IPS-20b (cell line): ENCODE results near the gene BRD7.

ENCODE experiments used
- H3K27ac ChIP-seq: one replicate; pipeline ENCODE4 v1.5.1; 2013; ENCODE audit warnings: low read length
- H3K27me3 ChIP-seq: 2 replicates; pipeline ENCODE4 v1.6.1; 2013; ENCODE audit warnings: mild to moderate bottlenecking, low read length, inconsistent platforms; ENCODE audit not compliant: insufficient read depth
- H3K36me3 ChIP-seq: 2 replicates; pipeline ENCODE4 v1.6.1; 2013; ENCODE audit warnings: low read depth, mild to moderate bottlenecking, inconsistent platforms, low read length, moderate library complexity; ENCODE audit not compliant: insufficient read depth
- H3K4me1 ChIP-seq: 2 replicates; pipeline ENCODE4 v1.6.1; 2013; ENCODE audit warnings: mild to moderate bottlenecking, control low read depth, inconsistent platforms, low read length, moderate library complexity; ENCODE audit not compliant: insufficient read depth
- H3K4me3 ChIP-seq: 2 replicates; pipeline ENCODE4 v1.5.1; 2013; ENCODE audit warnings: mild to moderate bottlenecking, low read length, inconsistent platforms
- H3K9ac ChIP-seq: 2 replicates; pipeline ENCODE4 v1.6.1; 2013; ENCODE audit warnings: low read depth, mild to moderate bottlenecking, inconsistent platforms, low read length, moderate library complexity
- H3K9me3 ChIP-seq: 2 replicates; pipeline ENCODE4 v1.6.1; 2013; ENCODE audit warnings: mild to moderate bottlenecking, low read depth, low read length, inconsistent platforms; ENCODE audit not compliant: insufficient read depth

BRD7 gene

GRCh38 chr16:50313596-50314478 lies 55.0 kb downstream of the BRD7 start:
- Histone ChIP-seq H3K9ac (no peak overlapping the region), H3K27ac (no peak overlapping the region), H3K9me3 (no peaks in the 10 kb centered on the region), H3K4me1 (no peaks in the 10 kb centered on the region), H3K27me3 (no peaks in the 10 kb centered on the region), H3K4me3 (no peak overlapping the region), H3K36me3 (peaks cover 60% of the 10 kb centered on the region)

DNA sequence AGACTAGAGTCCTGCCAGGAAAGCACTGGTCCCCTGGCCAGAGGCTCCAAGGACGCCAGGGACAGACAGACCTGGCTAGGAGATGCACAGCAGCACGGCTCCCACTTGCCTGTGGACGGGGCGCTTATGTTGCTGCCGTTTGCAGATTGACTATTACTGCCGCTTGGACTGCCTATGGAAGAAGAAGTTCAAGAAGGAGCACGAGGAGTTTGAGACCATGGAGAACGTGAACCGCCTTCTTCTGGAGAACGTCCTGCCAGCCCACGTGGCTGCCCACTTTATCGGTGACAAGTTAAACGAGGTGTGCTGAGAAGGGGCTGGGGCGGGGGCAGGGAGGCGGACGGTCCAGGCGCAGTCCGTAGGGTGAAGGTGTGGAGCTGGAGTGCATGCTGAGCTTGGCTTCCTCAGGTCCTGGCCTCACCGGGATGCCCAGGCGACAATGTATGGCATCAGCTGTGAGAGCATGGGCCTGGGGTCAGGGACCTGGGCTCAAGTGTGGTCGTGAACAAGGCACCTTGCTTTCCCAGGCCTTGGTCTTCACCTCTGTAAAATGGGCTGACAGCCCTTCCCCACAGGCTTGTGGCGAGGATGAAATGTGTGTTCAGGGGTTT lies 56.8 kb downstream of the BRD7 start:
- peaks cover 41% of the 10 kb centered on the region for H3K36me3 ChIP-seq
- no peaks in the 10 kb centered on the region for H3K4me1 ChIP-seq
- H3K4me3 ChIP-seq: no peak overlapping the region
- no peaks in the 10 kb centered on the region for H3K27me3 ChIP-seq
- H3K9ac ChIP-seq: no peak overlapping the region
- no peak overlapping the region for H3K27ac ChIP-seq
- H3K9me3 ChIP-seq: no peaks in the 10 kb centered on the region

- no peaks in the 10 kb centered on the region for H3K9me3 ChIP-seq
- H3K27me3 ChIP-seq: no peaks in the 10 kb centered on the region
- no peak overlapping the region for H3K9ac ChIP-seq
- H3K36me3 ChIP-seq: peaks cover 33% of the 10 kb centered on the region
- H3K4me3 ChIP-seq: no peak overlapping the region
- no peaks in the 10 kb centered on the region for H3K4me1 ChIP-seq
- H3K27ac ChIP-seq: no peak overlapping the region
These were observed 57.7 kb downstream of the BRD7 start for GRCh38 chr16:50311134-50311528.

DNA sequence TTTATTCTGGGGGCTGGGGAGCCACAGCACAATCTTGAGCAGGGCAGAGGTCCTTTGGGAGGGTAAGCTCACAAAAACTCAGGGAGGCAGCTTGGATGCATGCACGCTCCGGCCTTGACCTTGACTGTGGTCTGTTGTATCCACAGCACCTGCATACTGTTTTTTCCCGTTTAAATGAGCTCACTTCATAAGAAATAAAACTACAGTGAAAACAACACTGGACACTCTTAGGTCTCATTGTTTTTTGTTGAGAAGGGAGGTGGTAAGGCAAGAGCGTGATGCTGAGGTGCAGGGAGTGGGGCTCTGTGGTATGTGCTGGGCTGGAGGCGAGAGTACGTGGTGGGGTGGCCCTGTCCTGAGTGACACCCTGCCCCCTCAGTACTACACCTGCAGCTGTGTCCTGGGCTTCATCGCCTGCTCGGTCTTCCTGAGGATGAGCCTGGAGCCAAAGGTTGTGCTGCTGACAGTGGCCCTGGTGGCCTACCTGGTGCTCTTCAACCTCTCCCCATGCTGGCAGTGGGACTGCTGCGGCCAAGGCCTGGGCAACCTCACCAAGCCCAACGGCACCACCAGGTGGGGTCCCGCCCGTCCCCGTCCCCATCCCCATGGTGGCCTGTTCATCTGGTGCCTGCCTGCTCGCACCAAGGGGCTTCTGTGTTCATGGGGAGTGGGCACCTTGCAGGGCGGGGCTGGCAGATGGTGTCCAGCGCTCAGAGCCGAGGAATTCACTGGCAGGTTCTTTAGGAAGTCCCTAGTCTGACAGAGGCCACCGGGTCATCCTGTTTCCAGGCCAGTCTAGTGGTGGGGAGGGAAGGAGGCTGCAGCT lies 58.3 kb downstream of the BRD7 start:
- no peak overlapping the region for H3K9ac ChIP-seq
- H3K4me3 ChIP-seq: no peak overlapping the region
- no peaks in the 10 kb centered on the region for H3K9me3 ChIP-seq
- H3K4me1 ChIP-seq: no peaks in the 10 kb centered on the region
- H3K36me3 ChIP-seq: peaks cover 27% of the 10 kb centered on the region
- H3K27ac ChIP-seq: no peak overlapping the region
- H3K27me3 ChIP-seq: no peaks in the 10 kb centered on the region

DNA sequence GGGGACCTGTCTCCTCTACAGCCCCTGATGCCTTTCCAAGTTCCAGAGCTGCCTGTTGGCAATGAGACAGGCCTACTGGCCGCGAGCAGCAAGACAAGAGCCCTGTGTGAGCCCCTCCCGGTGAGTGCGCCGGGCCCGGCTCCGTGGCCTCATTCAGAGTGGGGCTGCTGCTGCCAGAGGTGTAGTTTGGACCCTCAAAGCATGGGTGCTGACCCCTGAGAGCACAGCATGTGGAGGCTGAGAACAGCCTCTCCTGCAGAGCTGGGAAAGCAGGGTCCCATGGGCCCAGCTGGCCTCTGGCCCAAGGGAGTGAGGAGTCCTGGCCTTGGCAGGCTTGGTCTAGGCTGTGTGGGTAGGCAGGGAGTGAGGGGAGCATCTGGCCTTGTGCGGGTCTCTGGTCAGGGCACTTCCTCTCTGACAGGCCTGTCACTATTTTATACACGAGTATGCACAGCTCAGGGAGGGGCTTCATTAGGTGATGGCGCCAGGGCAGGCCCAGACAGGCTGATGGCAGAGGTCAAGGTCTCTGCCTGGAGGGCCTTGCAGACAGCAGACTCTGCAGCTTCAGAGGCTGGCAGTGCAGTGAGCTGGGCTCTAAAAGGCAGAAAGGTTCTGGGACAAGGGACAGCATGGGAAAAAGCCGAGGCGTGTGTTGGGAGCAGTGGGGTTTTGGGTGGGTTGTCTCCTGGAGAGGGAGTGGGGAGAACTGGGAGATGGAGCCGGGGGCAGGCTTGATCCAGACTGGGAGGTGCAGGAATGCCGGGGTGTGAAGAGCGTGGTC lies 59.1 kb downstream of the BRD7 start:
- Histone ChIP-seq H3K4me1 (no peaks in the 10 kb centered on the region), H3K36me3 (peaks cover 19% of the 10 kb centered on the region), H3K4me3 (no peak overlapping the region), H3K9ac (no peak overlapping the region), H3K9me3 (no peaks in the 10 kb centered on the region), H3K27ac (no peak overlapping the region), H3K27me3 (no peaks in the 10 kb centered on the region)

DNA sequence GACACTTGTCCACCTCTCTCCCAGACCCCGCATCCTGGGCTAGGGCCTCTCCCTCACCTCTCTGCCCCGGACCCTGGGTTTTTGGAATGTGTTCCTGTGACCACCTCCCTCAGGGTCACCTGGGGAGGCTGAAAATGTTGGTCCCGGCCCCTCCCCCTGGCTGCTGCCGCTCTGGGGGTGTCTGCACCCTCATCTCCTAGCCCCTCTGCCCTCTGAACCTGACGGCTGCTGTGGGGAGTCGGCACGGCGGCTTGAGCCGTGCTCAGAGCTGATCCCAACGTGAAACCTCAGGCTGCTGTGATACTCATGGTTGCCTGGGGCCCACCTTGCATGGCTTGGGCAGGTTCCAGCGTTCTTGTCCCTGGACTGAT lies 59.6 kb downstream of the BRD7 start:
- no peaks in the 10 kb centered on the region for H3K9me3 ChIP-seq
- no peak overlapping the region for H3K4me3 ChIP-seq
- H3K9ac ChIP-seq: no peak overlapping the region
- no peaks in the 10 kb centered on the region for H3K27me3 ChIP-seq
- H3K36me3 ChIP-seq: peaks cover 13% of the 10 kb centered on the region
- no peaks in the 10 kb centered on the region for H3K4me1 ChIP-seq
- no peak overlapping the region for H3K27ac ChIP-seq

- Histone ChIP-seq H3K4me1 (no peaks in the 10 kb centered on the region), H3K36me3 (peaks cover 6% of the 10 kb centered on the region; the same call in 1 of the 2 replicates)
These were observed 60.4 kb downstream of the BRD7 start for GRCh38 chr16:50308237-50308965.

GRCh38 chr16:50306287-50306686 lies 62.5 kb downstream of the BRD7 start:
- H3K4me3 ChIP-seq: no peak overlapping the region
- H3K9ac ChIP-seq: no peak overlapping the region
- H3K36me3 ChIP-seq: no peaks in the 10 kb centered on the region
- H3K9me3 ChIP-seq: no peaks in the 10 kb centered on the region
- no peaks in the 10 kb centered on the region for H3K27me3 ChIP-seq
- no peaks in the 10 kb centered on the region for H3K4me1 ChIP-seq
- H3K27ac ChIP-seq: no peak overlapping the region

More at GRCh38 chr16:50308237-50308965, 60.4 kb downstream of the BRD7 start:
- Histone ChIP-seq H3K27me3 (no peaks in the 10 kb centered on the region), H3K9ac (no peak overlapping the region), H3K27ac (no peak overlapping the region), H3K4me3 (no peak overlapping the region), H3K9me3 (no peaks in the 10 kb centered on the region)

DNA sequence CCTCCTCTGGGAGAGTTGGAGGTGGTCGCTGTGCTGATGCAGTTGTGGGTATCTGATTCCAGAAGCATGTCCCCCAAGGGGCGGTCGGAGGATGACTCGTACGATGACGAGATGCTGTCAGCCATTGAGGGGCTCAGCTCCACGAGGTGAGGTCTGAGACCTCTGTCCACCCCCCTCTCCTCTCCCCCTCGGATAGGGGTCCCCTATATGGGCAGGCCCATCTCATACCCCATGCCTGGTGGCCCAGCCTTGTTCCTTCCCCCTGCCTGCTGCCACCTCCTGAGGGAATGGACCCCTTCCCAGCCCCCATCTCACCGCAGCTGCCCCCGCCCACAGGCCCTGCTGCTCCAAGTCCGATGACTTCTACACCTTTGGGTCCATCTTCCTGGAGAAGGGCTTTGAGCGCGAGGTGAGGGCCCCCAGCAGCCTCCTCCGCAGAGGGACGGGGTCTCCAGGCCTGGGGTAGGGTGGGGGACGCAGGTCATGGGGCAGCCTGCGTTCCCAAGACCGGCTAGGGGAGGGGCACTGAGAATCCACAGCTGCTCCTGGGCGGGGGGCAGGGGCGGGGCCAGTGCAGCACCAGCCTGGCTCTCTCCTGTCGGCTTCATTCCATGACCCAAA lies 63.2 kb downstream of the BRD7 start:
- Histone ChIP-seq H3K9ac (no peak overlapping the region), H3K36me3 (no peaks in the 10 kb centered on the region), H3K27me3 (no peaks in the 10 kb centered on the region), H3K9me3 (no peaks in the 10 kb centered on the region), H3K27ac (no peak overlapping the region), H3K4me1 (no peaks in the 10 kb centered on the region), H3K4me3 (no peak overlapping the region)

DNA sequence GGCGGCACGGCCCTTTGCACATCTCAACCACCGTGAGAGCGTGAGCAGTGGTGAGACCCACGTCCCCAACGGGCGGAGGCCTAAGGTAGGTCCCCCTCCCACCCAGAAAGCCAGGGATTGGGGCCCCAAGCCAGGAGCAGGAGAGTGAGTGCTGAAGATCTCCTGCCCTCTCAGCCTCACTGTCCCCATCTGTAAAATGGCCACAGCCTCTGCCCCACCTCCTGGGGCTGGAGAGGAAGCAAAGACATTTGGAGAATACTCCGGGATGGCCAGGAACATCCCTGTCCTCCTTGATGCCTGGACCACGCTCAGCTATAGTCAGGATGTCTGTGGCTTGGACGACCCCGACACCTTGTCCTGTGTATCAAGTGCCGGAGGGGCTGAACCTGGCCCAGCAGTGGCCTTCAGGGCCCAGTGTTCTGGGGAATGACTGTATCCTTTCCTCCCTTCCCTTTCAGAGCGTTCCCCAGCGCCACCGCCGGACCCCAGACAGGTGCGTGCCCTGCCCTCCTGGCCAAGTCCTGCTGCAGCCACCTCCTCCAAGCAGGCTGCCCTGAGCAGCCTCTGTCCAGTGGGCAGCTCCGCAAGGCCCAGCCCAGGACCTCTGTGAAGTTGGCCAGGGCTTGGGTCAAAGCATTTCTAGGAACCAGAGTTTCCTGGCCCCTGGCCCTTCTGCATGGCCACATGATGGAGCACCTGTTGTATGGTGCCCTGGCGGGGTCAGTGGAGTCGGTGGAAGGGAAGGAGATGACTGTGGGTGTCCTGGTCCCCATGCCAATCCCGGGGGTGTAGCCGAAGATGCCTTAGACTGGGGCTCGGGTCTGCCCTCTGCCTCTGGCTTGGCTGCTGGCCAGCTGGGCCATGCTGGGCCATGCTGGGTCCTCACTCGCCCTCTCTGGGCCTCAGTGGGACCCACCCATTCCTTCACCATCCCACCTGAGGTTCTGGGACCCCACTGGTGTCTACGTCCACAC lies 64.0 kb downstream of the BRD7 start:
- Histone ChIP-seq H3K36me3 (no peaks in the 10 kb centered on the region), H3K27me3 (no peaks in the 10 kb centered on the region), H3K9me3 (no peaks in the 10 kb centered on the region), H3K4me1 (no peaks in the 10 kb centered on the region), H3K27ac (no peak overlapping the region), H3K9ac (no peak overlapping the region), H3K4me3 (no peak overlapping the region)
